ENCODE results near the gene KHDRBS2. TPM values are rescaled to one million over a fixed set of nuclear protein-coding genes. Genes with fewer than 3 reads are reported as not detected.

KHDRBS2 gene
- total RNA-seq, 1 experiment from 2014 or later: 2.7 TPM

DNA sequence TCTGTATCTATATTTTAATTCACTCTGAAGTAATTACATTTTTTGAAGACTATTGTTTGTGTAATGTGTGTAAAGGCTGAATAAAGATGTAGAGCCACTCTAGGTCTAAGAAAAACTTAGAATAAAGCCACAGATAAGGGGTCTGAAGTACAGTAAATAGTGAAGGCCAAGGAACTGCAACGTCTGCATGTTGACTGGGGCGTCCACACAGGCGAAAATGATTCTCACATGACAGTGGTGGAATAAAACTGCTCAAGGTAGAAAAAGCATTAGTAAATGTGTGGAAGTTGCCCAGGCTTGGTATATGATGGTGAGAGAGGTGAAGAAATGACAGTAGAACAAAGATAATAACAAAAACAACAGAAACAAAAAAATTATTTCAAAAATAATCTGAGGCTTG lies 196.2 kb downstream of the KHDRBS2 start:
- Histone ChIP-seq H3K4ac (ENCODE audit: low read depth, low read length) (no peak overlapping the region), H4K91ac (ENCODE audit: insufficient read length, low read depth, low read length) (no peak overlapping the region), H3K4me1 (ENCODE audit: insufficient read depth, low read length) (no peaks in the 10 kb centered on the region), H3K23ac (ENCODE audit: insufficient read length, low read depth, low read length) (no peak overlapping the region), H3K79me2 (ENCODE audit: insufficient read depth, low read length) (no peaks in the 10 kb centered on the region), H4K8ac (replicated peaks; ENCODE audit: insufficient read length, low read depth, low read length) (no peak overlapping the region), H3K9ac (ENCODE audit: extremely low read depth, insufficient read length, low read length) (no peak overlapping the region), H3K27ac (ENCODE audit: insufficient read length, low read depth, low read length) (no peak overlapping the region), H2BK120ac (ENCODE audit: low read depth, low read length, poor library complexity, severe bottlenecking) (no peak overlapping the region), H3K14ac (ENCODE audit: insufficient read depth, low read length) (no peak overlapping the region), H2BK20ac (ENCODE audit: low read depth, low read length, poor library complexity, severe bottlenecking) (no peak overlapping the region), H4K5ac (ENCODE audit: insufficient read length, low read depth, low read length) (no peak overlapping the region), H2AK5ac (ENCODE audit: insufficient read length, low read length) (no peak overlapping the region), H2BK12ac (ENCODE audit: insufficient read length, low read depth, low read length) (no peak overlapping the region), H3K56ac (ENCODE audit: insufficient read length, low read depth, low read length) (no peak overlapping the region), H3T11ph (ENCODE audit: low read length) (no peak overlapping the region), H3K27me3 (ENCODE audit: insufficient read depth, low read length) (no peaks in the 10 kb centered on the region), H3K18ac (ENCODE audit: insufficient read length, low read depth, low read length) (no peak overlapping the region), H2BK15ac (ENCODE audit: low read depth, low read length) (no peak overlapping the region), H3K9me3 (ENCODE audit: control insufficient read depth, low read depth, low read length) (no peaks in the 10 kb centered on the region), H2AFZ (ENCODE audit: low read length) (no peak overlapping the region), H3K79me1 (ENCODE audit: insufficient read depth, low read depth, low read length, poor library complexity, severe bottlenecking) (no peaks in the 10 kb centered on the region), H2BK5ac (ENCODE audit: insufficient read length, low read length) (no peak overlapping the region), H3K23me2 (ENCODE audit: insufficient read length, low read depth, low read length, poor library complexity, severe bottlenecking) (no peaks in the 10 kb centered on the region), H3K4me2 (ENCODE audit: insufficient read depth, insufficient read length, low read length) (no peak overlapping the region), H4K20me1 (ENCODE audit: control insufficient read depth, insufficient read depth, insufficient read length) (no peaks in the 10 kb centered on the region)
- TF ChIP-seq, protein P1, sequence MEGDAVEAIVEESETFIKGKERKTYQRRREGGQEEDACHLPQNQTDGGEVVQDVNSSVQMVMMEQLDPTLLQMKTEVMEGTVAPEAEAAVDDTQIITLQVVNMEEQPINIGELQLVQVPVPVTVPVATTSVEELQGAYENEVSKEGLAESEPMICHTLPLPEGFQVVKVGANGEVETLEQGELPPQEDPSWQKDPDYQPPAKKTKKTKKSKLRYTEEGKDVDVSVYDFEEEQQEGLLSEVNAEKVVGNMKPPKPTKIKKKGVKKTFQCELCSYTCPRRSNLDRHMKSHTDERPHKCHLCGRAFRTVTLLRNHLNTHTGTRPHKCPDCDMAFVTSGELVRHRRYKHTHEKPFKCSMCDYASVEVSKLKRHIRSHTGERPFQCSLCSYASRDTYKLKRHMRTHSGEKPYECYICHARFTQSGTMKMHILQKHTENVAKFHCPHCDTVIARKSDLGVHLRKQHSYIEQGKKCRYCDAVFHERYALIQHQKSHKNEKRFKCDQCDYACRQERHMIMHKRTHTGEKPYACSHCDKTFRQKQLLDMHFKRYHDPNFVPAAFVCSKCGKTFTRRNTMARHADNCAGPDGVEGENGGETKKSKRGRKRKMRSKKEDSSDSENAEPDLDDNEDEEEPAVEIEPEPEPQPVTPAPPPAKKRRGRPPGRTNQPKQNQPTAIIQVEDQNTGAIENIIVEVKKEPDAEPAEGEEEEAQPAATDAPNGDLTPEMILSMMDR (conservative IDR thresholded peaks at IDR 0.05): no peak
- Mint-ChIP-seq H3K27ac (no peak overlapping the region; a peak in 1 of 7 replicates), H3K36me3 (ENCODE audit: insufficient read depth in 1 of 3, low read depth in 3 of 3) (peaks cover 0 to 10% (median 3%) of the 10 kb centered on the region in 3 experiments; a peak in 3 of 7 replicates), H3K9me3 (peaks cover 0 to 2% of the 10 kb centered on the region in 2 experiments; a peak in 2 of 5 replicates), H3K27me3 (ENCODE audit: low read depth) (no peaks in the 10 kb centered on the region), H3K4me3 (no peak overlapping the region), H3K4me1 (peaks cover 5% of the 10 kb centered on the region in 2 experiments; a peak in 3 of 4 replicates)
- DNase-seq: no peak
- WGBS (ENCODE audit: extremely low coverage, insufficient read length, low lambda C conversion rate): no CpG with 5 or more reads among the region's 3 CpGs

Data from H9 (cell line).